Measurements from ENCODE around the gene S100P.
"Not testable (repeated sequence)": the region's sequence is repeated elsewhere in the genome, so short reads cannot be mapped to it uniquely, and the experiment has no call there.

S100P gene

DNA sequence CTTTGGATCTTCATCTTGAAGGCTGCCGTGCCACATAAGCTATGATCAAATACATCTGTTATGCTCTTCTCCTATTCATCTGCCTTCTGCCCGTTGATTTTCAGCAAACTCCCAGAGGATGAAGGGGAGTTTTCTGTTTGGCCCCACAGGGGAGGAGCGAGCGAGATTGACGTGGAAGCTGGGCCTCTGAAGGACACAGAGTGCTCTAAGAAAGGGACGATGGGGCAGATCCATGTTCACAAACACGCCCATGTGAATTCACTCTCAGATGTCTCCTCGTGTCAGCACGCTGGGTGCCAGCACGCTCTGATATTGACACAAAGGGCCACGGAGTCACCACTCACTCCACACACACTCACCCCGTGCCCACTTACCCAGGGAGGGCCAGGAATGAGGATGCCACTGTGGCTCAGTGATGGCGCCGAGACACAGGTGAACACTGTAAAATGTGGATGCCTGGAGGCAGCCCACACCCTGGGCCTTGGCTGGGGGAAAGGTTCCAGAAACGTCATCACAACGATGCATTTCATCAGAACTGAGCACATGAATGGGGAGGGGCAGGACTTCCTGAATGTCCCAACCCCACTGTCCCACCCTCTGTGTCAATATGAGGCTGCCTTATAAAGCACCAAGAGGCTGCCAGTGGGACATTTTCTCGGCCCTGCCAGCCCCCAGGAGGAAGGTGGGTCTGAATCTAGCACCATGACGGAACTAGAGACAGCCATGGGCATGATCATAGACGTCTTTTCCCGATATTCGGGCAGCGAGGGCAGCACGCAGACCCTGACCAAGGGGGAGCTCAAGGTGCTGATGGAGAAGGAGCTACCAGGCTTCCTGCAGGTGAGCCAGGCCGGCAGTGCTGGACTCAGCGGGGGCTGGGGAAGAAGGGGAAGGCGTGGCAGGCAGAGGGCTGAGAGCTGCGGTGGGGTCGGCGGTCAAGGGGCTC lies at the start of gene S100P:
TSS of gene S100P (plus strand) at position 648 of the 946 bp plus-strand sequence. CDS start at position 703, 55 bp downstream.
- no peak for DNase-seq (ENCODE audit: low read depth in 2 of 2)

DNA sequence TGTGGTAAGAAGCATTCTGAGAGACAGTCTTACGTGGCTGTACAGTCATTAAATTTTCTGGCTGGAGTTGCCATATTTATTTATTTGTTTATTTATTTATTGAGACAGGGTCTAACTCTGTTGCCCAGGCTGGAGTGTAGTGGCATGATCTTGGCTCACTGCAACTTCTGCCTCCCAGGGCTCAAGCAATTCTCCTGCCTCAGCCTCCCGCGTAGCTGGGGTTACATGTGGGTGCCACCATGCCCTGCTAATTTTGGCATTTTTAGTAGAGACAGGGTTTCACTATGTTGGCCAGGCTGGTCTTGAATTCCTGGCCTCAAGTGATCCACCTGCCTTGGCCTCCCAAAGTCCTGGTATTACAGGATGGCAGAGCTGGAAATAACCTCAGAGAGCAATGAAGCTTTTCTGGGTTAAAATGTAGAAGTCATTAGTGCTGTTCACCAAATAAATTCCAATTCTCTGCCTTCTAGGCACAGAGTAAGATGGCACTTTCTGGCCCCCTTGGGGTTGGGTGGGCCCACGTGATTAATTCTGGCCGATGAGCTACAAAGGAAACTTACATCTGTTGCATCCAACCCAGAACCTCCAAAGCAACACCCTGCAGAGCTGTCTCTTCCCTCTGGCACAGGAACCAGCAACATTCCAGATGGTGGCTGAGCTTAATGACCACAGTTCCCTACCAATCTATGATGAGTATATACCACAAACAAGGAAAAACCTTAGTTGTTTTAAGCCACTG lies 48.7 kb upstream of the S100P start:
- no peak for DNase-seq (ENCODE audit: low read depth in 2 of 2)

DNA sequence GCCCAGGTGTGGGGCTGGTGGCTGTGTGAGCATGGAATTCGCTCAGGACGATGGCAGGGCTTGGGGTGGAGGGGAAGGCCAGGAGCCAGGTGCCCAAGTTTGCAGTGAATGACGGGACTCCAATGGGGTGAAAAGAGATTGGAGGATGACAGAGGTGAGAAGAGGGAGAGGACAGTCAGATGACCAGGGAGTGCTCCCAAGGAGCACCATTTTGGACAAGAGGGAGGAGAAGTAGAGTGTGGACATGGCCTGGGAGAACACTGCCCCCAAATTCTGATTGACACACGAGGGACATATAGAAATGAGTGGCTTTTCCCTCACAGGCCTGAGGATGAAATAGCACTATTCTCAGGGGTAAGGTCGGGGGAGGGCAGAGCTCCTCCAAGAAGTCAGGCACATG lies 46.5 kb upstream of the S100P start:
- DNase-seq (ENCODE audit: low read depth in 2 of 2) = no peak

DNA sequence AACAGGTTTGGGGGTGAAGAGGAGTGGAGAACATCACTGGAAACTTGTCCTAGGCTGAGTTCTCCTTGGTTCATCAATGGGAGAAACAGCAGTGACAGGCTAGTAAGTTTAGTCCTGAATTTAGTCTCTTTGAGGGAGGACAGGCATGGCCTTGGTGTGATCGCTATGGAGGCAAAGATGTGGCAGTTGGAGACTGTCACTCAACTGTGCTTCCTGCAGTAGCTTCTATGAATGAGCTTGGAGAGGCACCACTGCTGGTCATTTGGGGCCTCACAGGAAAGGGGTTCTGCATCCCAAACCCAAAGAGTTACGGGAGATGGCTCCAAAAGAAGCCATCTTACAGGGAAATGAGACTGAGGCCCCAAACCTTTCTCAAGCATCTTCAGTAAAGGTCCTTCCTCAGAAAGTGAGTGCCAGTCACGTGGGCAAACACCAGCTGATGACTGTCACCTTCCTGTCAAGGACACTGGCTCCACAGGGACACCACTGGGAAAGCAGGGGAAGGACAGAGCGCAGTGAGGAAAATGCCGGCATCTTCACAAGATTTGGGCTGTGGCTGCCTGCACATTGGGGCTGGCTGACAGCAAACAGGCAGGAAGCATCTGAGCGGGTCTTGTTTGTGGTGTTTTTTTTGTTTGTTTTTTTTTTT lies 46.0 kb upstream of the S100P start:
- DNase-seq (ENCODE audit: low read depth in 2 of 2) = no peak

DNA sequence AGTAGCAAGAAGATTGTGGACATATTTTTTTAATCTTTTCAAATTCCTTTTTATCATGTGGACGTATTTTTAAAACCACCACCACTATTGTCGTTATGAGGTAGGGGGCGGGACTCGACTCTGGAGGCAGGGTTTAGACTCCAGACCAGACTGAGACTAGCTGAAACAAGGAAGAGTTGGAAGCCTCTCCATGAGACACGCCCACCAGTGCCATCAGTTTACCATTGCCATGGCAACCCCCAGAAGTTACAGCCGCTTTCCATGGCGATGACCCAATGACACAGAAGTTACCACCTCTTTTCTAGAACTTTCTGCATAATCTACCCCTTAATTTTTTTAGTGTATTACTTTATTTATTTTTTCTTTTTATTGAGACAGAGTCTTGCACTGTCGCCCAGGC lies 44.5 kb upstream of the S100P start:
- no peak for DNase-seq (ENCODE audit: low read depth in 2 of 2)

DNA sequence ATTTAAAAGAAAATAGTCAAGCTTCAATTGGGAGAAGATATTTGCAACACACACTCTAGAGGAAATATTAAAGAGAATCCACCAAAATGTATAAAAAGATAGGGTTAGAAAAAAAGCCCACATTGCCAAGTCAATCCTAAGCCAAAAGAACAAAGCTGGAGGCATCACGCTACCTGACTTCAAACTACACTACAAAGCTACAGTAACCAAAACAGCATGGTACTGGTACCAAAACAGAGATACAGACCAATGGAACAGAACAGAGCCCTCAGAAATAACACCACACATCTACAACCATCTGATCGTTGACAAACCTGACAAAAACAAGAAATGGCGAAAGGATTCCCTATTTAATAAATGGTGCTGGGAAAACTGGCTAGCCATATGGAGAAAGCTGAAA lies 39.5 kb upstream of the S100P start:
- DNase-seq (ENCODE audit: low read depth in 2 of 2) = not testable (repeated sequence)

DNA sequence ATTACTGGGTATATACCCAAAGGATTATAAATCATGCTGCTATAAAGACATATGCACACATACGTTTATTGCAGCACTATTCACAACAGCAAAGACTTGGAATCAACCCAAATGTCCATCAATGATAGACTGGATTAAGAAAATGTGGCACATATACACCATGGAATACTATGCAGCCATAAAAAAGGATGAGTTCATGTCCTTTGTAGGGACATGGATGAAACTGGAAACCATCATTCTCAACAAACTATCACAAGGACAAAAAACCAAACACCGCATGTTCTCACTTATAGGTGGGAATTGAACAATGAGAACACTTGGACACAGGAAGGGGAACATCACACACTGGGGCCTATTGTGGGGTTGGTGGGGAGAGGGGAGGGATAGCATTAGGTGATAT lies 38.4 kb upstream of the S100P start:
- DNase-seq (ENCODE audit: low read depth in 2 of 2) = not testable (repeated sequence)

DNA sequence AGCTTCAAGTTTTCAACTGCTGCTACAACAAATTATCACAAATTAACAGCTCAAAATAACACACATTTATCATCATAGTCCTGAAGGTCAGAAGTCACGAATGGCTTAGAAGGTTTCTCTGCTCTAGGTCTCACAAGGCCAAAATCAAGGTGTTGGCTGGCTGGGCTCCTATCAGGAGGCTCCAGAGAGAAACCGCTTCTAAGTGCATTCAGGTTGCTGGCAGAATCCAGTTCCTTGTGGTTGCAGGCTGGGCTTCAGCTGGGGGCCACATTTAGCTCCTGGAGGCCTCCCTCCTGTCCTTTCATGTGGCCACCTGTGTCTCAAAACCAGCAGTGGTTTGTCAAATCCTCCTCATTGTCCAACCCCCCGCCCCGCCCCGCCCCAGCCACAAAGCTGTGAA lies 37.8 kb upstream of the S100P start:
- no peak for DNase-seq (ENCODE audit: low read depth in 2 of 2)

DNA sequence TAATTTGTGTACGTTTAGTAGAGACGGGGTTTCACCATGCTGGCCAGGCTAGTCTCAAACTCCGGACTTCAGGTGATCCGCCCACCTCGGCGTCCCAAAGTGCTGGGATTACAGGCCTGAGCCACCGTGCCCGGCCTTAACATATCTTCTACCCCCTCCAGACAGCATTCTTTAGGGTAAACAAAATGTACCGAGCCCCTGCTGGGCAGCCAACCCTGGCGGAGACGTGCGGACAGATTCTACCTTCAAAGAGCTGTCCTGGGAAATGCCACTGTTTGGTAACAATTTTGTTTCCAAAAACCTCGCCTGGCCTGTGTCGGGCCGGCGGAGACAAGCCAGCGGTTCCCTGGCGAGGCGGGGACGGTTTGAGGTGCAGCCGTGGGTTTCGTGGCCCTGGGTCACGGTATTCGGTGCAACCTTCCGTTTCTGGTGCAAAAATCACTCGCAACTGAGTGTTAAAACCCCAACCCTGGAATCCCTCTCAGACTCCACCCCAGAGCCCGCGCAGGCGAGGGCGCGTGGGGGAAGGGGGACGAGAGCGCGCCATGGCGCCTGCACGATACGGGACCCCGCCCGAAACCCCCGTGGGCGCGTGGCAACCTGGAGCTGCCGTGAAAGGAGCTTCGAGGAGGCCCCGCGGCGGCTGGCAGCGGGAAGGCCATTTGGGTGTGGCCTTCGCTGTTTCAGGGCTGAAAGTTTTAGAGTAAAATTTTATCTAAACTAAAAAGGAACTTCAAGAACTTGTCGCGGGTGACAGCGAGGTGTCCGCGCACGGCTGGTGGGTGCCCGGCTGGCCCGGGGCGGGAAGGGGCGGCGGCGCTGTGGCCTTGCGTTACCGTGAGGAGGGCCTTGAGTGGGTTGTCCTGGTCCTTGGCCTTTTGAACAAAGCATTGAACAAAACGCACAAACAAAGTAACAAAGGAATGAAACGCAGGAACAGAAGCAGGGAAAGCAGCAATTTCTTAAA lies 36.2 kb upstream of the S100P start:
- DNase-seq (ENCODE audit: low read depth in 2 of 2) = no peak

DNA sequence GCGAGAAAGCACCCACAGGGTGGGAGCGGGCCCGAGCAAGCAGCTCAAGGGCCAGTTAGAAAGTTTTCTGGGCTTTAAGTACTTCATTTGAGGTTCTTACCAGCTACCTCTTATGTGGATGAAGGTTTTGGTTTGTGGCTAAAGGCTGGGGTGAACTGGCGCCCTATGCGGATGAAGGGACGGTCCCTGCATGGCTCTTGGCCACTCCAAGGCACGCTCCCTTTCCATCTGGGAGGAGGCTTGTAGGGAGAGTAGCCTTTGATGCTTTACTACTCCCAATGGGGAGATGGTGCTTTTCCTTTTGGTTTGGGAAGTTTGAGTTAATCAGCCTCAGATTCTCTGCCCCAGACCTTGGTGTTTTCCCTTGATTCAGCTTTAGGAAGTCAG lies 35.5 kb upstream of the S100P start:
- DNase-seq (ENCODE audit: low read depth in 2 of 2) = no peak

DNA sequence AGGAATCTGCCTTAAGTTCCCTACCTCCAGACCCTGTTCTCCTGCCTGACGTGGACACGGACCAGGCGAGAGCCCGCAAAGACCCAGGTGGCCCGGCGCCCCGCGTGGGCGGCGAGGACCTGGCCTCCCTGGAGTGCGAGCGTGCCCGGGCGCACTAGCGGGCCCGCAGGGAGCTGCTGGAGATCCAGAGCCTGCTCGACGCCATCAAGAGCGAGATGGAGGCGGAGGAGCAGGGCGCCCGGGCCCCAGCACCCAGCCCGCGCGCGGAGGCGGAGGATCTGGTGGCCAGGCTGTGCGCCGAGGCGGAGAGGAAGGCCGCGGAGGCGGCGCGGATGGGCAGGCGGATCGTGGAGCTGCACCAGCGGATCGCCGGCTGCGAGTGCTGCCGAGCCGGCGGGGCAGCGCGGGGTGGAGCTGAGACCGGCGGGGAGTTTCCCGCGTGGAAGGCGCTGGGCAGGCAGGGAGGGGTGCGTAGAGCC lies 35.0 kb upstream of the S100P start:
- DNase-seq (ENCODE audit: low read depth in 2 of 2) = peak in 1 of 2 donors; percentile 16

DNA sequence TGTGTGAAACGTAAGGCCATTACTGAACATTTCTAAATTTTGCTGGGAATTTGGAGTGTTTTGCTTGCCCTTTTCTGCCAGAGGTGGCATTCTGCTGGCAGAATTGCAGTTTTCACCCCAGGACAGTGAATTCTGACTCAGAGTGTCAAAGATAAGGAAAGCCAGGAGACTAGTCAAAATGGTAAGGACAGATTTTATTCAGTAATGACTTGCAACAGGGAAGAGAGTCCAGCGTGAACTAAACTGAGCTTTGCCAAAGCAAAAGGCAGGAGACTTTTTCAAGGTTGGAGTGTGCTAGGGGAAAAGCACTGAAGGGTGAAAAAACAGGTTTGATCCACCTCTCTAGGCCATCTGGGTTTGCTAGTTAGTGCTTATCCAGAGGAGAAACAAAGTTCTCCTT lies 33.8 kb upstream of the S100P start:
- DNase-seq (ENCODE audit: low read depth in 2 of 2) = no peak

DNA sequence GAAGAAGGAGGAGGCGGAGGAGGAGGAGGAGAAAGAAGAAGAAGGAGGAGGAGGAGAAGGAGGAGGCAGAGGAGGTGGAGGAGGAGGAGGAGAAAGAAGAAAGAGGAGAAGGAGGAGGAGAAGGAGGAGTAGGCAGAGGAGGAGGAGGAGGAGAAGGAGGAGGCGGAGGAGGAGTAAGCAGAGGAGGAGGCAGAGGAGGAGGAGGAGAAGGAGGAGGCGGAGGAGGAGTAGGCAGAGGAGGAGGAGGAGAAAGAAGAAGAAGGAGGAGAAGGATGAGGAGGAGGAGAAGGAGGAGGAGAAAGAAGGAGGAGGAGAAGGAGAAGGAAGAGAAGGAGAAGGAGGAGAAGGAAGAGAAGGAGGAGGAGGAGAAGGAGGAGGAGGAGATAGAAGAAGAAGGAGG lies 33.2 kb upstream of the S100P start:
- DNase-seq (ENCODE audit: low read depth in 2 of 2) = no peak

DNA sequence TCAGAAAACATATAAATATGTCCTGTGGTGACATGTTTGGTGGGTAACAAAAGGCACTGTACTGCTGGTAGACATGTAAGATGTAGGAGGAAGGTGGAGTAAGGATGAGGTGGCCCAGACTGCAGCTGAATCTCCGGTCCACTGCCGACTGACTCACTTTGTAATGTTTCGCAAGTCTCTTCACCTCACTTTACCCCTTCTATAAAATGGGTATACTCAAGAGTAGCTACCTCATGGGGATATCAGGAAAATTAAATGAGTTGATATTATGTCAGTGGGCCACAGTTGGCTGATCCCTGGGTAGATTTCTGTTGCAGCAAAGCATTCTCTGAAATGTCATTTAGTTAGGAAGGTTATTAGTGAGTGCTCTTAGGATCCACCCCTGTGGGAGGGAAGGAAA lies 31.1 kb upstream of the S100P start:
- DNase-seq (ENCODE audit: low read depth in 2 of 2) = no peak

DNA sequence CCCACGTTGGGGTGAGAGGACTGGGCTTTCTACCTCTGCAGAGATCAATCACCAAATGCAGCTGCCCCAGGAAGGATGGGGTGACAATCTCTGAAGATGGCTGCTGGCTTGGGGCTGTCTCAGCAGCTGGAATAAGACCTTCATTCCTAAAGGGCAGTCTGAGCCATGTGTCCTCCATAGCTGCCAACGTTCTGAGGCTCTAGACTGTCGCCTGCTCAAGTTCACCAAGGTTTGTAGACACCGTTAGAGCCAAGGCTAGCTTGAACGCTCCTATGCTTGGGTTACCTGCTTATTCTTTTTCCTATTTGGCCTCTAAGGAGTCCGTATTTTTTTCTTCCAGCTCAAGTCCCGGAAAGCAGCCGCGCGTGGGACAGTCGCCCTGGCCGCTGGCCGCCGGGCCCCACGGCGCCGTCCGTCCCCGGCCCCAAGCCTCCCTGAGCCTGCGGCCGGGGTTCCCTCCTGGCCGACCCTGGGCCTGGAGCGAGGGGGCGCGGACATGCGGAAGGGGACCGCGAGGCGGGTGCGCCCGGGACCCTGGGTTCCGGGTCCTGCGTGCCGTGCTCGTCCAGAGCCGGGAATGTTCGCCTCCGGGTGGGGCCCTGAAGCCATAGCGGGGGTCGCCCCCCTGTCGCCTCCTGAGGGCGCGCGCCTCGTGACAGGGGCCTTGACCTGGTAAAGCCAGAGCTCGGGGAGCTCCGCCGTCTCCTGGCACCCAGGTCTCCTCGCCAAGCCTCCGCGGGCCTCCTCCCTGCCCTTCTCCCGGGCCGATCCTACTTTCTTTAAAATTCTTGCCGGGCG lies 29.9 kb upstream of the S100P start:
- DNase-seq (ENCODE audit: low read depth in 2 of 2) = no peak

DNA sequence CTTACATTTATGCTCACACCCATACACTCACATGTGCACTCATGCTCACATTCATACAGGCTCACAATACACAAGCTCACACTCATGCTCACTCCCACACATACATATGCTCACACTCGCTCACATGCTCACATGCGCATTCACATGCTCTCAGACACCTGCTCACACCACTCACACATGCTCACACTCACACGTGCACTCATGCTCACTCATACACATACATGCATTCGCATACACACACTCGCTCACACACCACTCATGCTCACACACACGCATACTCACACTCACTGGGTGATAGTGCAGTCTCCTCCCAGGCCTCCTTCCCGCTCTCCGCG lies 28.4 kb upstream of the S100P start:
- DNase-seq (ENCODE audit: low read depth in 2 of 2) = no peak

DNA sequence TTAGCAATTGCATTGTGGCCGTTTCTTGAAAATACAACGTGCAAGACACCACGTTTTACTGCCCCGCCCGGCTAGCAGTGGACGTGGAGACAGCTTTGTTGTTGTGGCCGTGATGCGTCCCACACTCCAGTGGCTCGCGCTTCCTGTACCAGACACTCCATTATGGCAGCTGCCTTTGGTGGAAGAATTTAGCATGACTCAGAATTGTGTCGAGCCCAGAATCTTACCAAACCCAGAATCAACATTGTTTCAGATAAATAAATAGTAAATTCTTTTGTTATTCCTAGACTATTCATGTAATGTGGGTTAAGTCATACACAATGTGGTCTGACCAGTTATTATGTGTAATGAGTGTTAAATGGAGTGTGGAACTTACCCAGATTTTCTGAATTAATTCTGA lies 25.3 kb upstream of the S100P start:
- DNase-seq (ENCODE audit: low read depth in 2 of 2) = no peak

DNA sequence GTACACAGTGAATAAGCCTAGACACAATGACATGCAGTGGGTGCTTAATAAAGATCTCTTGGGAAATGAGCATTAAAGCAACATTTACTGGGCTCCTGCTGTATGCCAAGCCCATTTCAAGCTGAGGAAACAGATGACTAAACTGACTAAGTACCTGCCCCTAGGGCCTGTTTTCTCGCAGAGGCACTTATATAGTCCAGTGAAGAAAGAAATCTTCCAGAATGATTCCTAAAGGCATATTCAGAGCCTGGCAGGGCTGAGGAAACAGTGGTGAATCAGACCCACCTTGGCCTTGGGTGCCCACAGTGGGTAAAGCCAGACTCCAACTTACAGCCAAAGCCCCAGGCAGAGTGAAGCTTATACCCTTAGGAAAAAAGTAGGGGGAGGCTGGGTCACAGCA lies 22.0 kb upstream of the S100P start:
- DNase-seq (ENCODE audit: low read depth in 2 of 2) = no peak

DNA sequence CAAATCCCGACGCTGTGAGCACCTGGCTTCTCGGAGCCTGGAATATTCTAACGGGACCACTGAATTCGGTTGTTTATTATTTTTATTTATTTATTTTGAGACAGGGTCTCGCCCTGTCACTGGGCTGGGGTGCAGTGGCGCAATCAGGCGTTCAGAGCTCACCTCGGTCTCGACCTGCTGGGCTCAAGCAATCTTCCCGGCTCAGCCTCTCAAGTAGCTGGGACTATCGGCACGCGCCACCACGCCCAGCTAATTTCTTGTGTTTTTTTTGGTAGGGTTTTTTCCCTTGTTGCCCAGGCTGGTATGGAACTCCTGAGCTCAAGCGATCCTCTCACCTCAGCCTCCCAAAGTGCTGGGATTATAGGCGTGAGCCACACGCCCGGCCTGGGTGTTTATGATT lies 21.5 kb upstream of the S100P start:
- no peak for DNase-seq (ENCODE audit: low read depth in 2 of 2)

DNA sequence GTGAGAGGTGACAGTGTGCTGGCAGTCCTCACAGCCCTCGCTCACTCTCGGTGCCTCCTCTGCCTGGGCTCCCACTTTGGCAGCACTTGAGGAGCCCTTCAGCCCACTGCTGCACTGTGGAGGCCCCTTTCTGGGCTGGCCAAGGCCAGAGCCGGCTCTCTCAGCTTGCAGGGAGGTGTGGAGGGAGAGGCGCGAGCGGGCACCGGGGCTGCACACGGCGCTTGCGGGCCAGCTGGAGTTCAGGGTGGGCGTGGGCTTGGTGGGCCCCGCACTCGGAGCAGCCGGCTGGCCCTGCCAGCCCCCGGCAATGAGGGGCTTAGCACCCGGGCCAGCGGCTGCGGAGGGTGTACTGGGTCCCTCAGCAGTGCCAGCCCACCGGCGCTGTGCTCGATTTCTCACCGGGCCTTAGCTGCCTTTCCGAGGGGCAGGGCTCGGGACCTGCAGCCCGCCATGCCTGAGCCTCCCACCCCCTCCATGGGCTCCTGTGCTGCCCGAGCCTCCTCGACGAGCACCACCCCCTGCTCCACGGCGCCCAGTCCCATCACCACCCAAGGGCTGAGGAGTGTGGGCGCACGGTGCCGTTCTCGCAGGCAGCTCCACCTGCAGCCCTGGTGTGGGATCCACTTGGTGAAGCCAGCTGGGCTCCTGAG lies 21.0 kb upstream of the S100P start:
- DNase-seq (ENCODE audit: low read depth in 2 of 2) = not testable (repeated sequence)
